Measurements from ENCODE around the gene FRAS1. TPM values are rescaled to one million over a fixed set of nuclear protein-coding genes. Genes with fewer than 3 reads are reported as not detected.

The FRAS1 gene
- total and polyA plus RNA-seq, 9 of the 15 experiments (the other 6 are each of a cell fraction or from before 2014, with no cell fraction given) = under 0.01 to 0.11 (median 0.04) TPM; not detected in 2

DNA sequence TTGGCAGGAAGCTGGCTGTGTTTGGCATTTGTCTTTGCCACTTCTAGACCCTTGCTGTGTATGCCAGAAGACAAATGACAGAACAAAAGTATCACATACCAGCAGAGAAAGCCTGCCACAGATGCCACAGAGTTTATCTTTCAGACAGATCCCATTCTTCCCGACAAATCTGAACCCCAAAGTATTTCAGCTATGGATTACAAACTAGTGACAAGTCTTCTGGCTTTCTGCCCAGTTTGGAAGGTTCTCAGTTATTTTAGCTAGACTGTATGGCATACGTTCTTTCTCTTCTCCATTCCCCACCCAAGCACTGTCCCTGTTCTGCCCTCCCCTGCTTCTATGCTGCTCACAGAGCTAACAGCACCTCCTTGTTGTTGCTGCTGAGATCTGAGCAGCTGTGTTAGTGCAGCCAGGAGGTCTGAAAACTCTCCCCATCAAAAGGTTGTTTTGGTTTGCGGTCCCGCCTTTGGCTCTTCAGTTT lies 236.7 kb downstream of the FRAS1 start:
- WGBS (ENCODE audit: insufficient coverage, low coverage, missing lambda C conversion rate) = 6% methylated on average over 4 of the region's 4 CpGs
- no peak for ATAC-seq
- TF ChIP-seq MAFK (IDR thresholded peaks at IDR 0.05; ENCODE audit: low read length) = no peak
- TF ChIP-seq, protein P1, sequence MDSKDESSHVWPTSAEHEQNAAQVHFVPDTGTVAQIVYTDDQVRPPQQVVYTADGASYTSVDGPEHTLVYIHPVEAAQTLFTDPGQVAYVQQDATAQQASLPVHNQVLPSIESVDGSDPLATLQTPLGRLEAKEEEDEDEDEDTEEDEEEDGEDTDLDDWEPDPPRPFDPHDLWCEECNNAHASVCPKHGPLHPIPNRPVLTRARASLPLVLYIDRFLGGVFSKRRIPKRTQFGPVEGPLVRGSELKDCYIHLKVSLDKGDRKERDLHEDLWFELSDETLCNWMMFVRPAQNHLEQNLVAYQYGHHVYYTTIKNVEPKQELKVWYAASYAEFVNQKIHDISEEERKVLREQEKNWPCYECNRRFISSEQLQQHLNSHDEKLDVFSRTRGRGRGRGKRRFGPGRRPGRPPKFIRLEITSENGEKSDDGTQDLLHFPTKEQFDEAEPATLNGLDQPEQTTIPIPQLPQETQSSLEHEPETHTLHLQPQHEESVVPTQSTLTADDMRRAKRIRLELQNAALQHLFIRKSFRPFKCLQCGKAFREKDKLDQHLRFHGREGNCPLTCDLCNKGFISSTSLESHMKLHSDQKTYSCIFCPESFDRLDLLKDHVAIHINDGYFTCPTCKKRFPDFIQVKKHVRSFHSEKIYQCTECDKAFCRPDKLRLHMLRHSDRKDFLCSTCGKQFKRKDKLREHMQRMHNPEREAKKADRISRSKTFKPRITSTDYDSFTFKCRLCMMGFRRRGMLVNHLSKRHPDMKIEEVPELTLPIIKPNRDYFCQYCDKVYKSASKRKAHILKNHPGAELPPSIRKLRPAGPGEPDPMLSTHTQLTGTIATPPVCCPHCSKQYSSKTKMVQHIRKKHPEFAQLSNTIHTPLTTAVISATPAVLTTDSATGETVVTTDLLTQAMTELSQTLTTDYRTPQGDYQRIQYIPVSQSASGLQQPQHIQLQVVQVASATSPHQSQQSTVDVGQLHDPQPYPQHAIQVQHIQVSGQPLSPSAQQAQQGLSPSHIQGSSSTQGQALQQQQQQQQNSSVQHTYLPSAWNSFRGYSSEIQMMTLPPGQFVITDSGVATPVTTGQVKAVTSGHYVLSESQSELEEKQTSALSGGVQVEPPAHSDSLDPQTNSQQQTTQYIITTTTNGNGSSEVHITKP (IDR thresholded peaks at IDR 0.05; ENCODE audit: partially characterized antibody) = no peak
- TF ChIP-seq LEF1 (IDR thresholded peaks at IDR 0.05) = no peak
- Histone ChIP-seq H3K27ac (ENCODE audit: extremely low read depth, low read depth, low read length) (no peak overlapping the region), H2AFZ (ENCODE audit: low read depth, low read length) (no peak overlapping the region), H3K9me1 (ENCODE audit: control insufficient read depth, insufficient read depth, low read length) (no peaks in the 10 kb centered on the region), H3K9me3 (replicated peaks; ENCODE audit: control insufficient read depth, insufficient read depth, low read depth, low read length) (no peaks in the 10 kb centered on the region), H3K4me2 (ENCODE audit: insufficient read depth, low read length) (no peak overlapping the region), H3K9ac (ENCODE audit: insufficient read depth in 1 of 2, low read depth in 2 of 2, low read length in 2 of 2) (no peak overlapping the region), H3K79me2 (ENCODE audit: control insufficient read depth, insufficient read depth, low read length) (no peaks in the 10 kb centered on the region), H4K20me1 (replicated peaks; ENCODE audit: control insufficient read depth, insufficient read depth, low read length) (no peaks in the 10 kb centered on the region), H3K27me3 (ENCODE audit: control insufficient read depth in 2 of 2, insufficient read depth in 2 of 2, low read length in 2 of 2) (peaks cover 0 to 11% of the 10 kb centered on the region in 2 experiments; a peak in 2 of 5 replicates), H3K4me1 (replicated peaks in 1 of 2; ENCODE audit: control insufficient read depth in 2 of 2, insufficient read depth in 2 of 2, low read length in 2 of 2) (no peaks in the 10 kb centered on the region), H3K4me3 (no peak overlapping the region), H3K36me3 (ENCODE audit: control insufficient read depth, insufficient read depth, low read length) (no peaks in the 10 kb centered on the region)
- no peak for DNase-seq (ENCODE audit: extremely low read depth in 1 of 4, low spot score in 3 of 4)
- FAIRE-seq = no peak
- CTCF ChIA-PET (ENCODE audit: low intra/inter-chr PET ratio) = no interaction called here
- POLR2A ChIA-PET = no interaction called here
- in situ Hi-C loops (cut with MboI) (no loop called here), intact Hi-C loops (cut with micrococcal nuclease) (no loop called here)
- no TSS peak for BruUV-seq (replicated peaks)
